B cell (primary cell): ENCODE measurements around the gene TEX50. TPM values are rescaled to one million over a fixed set of nuclear protein-coding genes. Genes with fewer than 3 reads are reported as not detected.

Experiments
- polyA plus RNA-seq: library from polyadenylated mRNA; depleted of rRNA; stranded (reverse); fragments of >200 nt; gene quantifications from 2 replicates; pipeline ENCODE4 v1.2.3, GENCODE V29; 2012
- total RNA-seq, 2 donors: library from RNA; stranded (reverse); fragments of 120-200 nt in 1 of 2; gene quantifications; 1 replicate in 1 of 2; 2 replicates in 1 of 2; pipeline versions ENCODE4 v1.2.3 to v1.2.4, GENCODE V29; 2013 to 2022

Gene TEX50
- total and polyA plus RNA-seq, 2 donors (not counting 1 experiment from before 2014, with no cell fraction given), result not detected

Other genes with a start within 250 kb of the TEX50 start
- 85.2 and 88.4 TPM in 2 replicates for gene PRDX6, start 158.0 kb upstream of the TEX50 start, total RNA-seq
- 50.7 and 51.6 TPM in 2 replicates for gene PRDX6, start 158.0 kb upstream of the TEX50 start, polyA plus RNA-seq
- not detected in 2 replicates for gene SLC9C2, start 32.3 kb upstream of the TEX50 start, total RNA-seq
- not detected in 2 replicates for gene SLC9C2, start 32.3 kb upstream of the TEX50 start, polyA plus RNA-seq
- not detected in 2 replicates for gene ANKRD45, start 34.5 kb downstream of the TEX50 start, total RNA-seq
- gene ANKRD45, start 34.5 kb downstream of the TEX50 start, polyA plus RNA-seq, result 0.06 TPM in 1 of 2 replicates, not detected in the other
- gene KLHL20, start 79.6 kb downstream of the TEX50 start, total RNA-seq, result 32.2 and 35.4 TPM in 2 replicates
- gene KLHL20, start 79.6 kb downstream of the TEX50 start, polyA plus RNA-seq, result 8.9 and 10.8 TPM in 2 replicates
- 17.0 and 17.3 TPM in 2 replicates for gene DARS2, start 189.3 kb downstream of the TEX50 start, total RNA-seq
- 3.8 and 4.5 TPM in 2 replicates for gene DARS2, start 189.3 kb downstream of the TEX50 start, polyA plus RNA-seq
- 9.7 and 14.4 TPM in 2 replicates for gene CENPL, start 189.5 kb downstream of the TEX50 start, total RNA-seq
- gene CENPL, start 189.5 kb downstream of the TEX50 start, polyA plus RNA-seq, result 3.2 and 3.8 TPM in 2 replicates
- gene GAS5, start 232.7 kb downstream of the TEX50 start, total RNA-seq, result 590 and 622 TPM in 2 replicates
- gene GAS5, start 232.7 kb downstream of the TEX50 start, polyA plus RNA-seq, result 472 and 849 TPM in 2 replicates
- gene ZBTB37, start 233.0 kb downstream of the TEX50 start, total RNA-seq, result 37.0 and 37.1 TPM in 2 replicates
- gene ZBTB37, start 233.0 kb downstream of the TEX50 start, polyA plus RNA-seq, result 4.9 and 6.3 TPM in 2 replicates